Dedifferentiated amniotic fluid mesenchymal stem cell (primary cell): ENCODE results near the gene RAET1L.
"Not testable (repeated sequence)": the region's sequence is repeated elsewhere in the genome, so short reads cannot be mapped to it uniquely, and the experiment has no call there.

Source experiments
- DNase-seq: peaks from one replicate; pipeline ENCODE4 v3.0.0-alpha.2; 2016; ENCODE audit errors: extremely low spot score

Gene RAET1L

GRCh38 chr6:150025201-150025917 lies at the start of gene RAET1L:
Gene RAET1L, minus strand, starts transcription at chr6:150025532. Its CDS starts 61 bp downstream, at chr6:150025471.
- peak; percentile 66 for DNase-seq

DNA sequence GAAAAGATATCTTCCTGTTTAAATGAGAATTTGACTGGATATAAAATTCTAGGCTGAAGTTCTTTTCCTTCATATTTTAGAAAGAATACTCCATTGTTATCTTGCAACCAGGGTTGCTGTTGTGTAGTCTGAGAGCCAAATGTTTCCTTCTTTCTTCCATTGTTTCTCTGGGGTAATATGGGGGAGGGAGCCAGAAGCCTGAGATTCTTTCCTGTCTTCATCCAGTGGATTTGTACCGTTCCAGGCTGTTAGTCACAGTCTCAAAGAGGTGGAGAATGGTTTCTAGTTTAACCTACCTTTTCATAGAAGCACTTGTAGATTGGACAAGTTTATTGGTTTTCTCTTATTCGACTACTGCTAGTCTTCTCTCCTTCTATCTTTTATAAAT lies 49.7 kb upstream of the RAET1L start:
- no peak for DNase-seq

DNA sequence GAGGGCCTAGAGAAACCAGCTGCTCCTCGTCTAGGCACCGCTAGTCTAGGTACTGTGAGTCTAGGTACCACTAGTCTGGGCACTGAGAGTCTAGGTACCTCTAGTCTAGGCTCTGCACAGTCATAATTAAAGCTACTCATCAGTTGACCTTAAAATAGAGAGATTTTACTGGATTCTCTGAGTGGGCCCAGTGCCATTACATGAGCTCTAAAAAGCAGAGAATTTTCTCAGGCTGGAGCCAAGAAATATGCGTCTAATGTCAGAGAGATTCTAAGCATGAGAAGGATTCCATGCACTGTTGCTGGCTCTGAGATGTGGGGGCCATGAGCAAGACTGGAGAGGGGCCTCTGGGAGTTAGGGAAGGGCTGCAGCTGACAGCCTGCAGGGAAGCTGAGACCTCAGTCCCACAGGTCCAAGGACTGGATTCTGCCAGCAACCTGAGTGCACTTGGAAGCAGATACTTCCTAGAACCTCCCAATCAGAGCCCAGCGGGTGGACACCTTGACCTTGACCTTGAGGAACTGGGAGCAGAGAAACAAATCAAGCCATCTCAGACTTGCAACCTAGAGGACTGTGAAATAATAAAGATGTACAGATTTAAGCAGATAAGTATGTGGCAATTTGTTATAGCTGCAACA lies 49.2 kb upstream of the RAET1L start:
- DNase-seq, result not testable (repeated sequence)

DNA sequence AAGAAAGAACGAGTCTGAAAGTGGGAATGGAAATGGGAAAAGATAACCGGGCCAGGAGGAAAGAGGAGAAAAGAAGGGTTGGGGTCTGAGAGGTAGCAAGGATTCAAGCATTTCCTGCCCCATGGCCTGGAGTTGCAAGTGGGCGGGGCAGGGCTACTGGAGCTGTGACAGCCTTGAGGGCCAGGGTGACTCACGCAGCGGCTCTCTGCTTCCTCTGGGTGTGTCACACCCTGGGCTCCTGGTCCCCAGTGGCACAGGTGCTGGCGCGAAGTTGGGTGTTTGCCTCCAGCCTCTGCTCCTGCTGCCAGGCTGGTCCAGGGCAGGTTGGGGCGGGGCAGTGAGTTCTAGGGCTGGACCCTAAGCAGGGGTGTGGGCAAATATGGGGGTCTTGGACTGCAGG lies 46.9 kb upstream of the RAET1L start:
- no peak for DNase-seq

DNA sequence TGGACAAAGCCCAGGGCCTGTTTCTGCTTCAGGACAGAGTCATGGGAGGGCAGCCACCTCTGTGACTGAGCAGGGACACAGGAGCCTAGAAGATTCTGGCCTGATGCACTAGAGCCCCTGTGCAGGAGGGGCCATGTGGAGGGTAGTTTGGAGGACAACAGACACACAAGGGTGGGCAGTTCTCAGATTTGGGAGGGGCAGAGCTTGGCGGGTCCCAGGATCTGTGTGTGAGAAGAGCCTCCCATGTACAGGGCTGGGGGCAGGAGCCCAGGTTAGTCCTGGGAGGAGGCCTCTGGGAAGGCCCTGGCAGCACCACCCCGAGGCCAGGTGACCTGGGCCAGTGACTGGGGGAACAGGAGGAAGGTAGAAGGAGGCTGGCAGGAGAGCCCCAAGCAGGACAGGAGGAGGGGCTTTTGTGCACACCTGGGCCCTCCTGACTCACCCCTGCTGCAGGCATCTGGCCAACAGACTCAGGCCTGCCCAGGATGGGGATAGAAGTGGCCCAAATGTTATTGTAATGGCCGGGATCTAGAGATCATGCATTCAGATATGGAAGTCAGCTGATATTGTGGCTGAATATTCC lies 45.0 kb upstream of the RAET1L start:
- DNase-seq, result no peak

DNA sequence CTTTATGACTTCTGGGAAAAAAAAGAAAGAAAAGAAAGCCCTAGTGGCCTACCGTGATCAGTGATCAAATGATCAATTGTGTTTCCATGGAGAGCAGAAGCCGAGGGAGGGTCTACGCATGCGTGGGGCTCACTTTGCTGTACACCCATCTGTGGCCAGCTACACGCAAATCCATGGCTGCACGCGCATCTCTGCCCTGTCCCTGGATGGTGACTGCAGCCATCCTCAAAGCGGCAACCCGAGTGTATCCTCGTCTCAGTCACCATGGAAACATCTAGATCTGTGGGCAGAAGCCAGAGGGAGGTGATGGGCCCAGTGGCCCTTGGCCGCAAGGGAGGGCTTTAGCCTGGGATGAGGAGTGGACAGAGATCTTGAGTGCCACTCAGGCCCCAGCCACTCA lies 44.4 kb upstream of the RAET1L start:
- DNase-seq, result no peak

- DNase-seq, result peak; percentile 91
Measured at GRCh38 chr6:150068720-150069648, 43.7 kb upstream of the RAET1L start, which contains the start of gene ULBP3. Gene ULBP3, minus strand, starts transcription at chr6:150069121. Its CDS starts 55 bp downstream, at chr6:150069066.

DNA sequence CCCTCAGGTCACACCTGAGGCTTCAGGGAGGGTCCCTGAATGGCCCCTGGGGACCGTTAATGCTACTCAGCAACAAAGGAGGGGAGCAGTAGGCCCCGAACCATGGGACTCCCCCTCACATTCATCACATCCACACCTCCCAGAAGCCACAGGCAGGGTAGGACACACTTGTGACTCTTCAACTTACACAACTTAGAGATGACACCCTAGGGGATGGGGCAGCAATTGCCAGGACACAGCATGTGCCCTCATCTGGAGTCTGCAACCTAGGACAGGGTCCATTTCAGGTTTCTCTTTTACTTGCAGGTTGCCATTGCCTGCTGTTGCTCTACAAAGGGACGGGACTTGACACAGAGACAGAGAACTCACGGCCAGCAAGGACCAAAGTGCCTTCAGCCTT lies 42.8 kb upstream of the RAET1L start:
- DNase-seq, result no peak

- DNase-seq, result no peak
Measured at GRCh38 chr6:150065083-150065482, 39.8 kb upstream of the RAET1L start.

DNA sequence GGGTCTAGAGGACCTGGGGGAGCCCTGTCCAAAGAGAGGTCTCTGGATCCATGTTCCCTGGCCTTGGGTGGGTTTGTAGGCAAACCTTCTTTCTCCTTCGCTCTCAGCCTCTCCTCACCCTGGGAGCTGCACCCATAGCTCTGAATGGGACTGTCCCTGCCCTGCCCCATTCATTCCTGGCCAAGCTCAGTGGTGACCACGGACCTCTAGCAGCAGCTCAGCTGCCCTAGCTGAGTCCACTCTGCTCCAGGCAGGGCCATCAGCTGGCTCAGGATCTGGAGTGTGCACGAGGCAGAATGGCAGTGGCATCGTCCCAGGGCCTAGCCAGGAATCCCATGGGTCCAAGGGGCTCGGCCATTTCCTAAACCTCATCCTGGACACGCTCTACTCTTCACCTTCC lies 38.3 kb upstream of the RAET1L start:
- no peak for DNase-seq

DNA sequence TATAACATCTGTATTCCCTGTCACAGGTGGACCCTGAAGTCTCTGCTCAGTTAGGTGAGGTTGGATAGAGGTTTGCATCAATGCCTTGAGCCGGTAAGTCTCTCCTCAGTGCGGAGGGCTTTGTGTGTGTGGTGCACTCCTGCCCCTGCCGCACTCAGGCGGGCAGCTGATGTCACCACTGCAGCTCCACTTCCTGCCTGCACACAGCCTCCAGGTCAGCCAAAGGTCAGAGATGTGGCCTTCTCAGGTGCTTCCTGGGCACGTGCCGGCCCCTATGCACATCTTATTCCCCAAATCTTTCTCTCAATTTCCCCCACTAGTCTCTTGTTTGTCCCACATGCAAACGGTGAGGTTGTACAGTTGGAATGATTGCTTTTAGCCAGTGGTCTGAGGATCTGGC lies 34.6 kb upstream of the RAET1L start:
- not testable (repeated sequence) for DNase-seq

- DNase-seq, result no peak
Measured at GRCh38 chr6:150058986-150059385, 33.7 kb upstream of the RAET1L start.

GRCh38 chr6:150058231-150058792 lies 33.0 kb upstream of the RAET1L start:
- no peak for DNase-seq

DNA sequence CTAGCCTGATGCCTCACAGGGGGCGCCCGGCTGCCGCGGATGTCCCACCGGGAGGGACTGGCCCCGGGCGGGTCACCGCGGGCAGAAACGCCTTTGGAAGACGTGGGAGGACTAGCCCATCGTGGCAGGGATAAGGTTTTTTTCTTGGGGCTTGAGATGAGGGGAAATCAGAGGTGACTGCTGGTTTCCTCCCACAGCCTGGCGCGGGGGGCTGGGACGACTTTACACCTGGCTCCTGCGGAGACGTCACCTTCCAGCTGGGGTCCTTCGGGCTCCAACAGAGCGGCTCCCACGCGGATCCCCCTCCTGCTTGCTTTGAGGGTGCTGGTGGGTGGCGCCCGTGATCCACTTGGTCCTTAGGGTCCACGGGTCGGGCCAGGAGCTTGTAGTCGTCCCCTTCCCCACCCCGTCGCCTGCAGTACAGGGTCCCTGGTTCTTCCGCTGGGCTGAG lies 32.2 kb upstream of the RAET1L start:
- DNase-seq, result no peak

DNA sequence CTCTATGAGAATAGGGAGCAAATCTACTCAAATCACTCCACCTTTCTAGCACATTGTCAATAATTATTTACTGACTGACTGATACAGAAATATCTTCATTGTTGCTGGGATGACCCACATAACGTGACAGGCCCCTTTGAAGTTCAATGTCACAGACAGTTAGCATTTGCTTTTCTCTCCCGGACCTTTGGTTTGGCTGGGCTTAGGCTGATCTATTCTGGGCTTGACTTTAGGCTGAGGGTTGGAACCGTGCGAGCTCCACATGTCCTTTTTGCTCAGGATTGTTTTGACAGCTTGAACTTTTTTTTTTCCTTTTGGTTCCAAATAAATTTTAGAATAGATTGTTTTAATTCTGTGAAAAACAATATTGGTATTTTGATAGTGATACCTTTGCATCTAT lies 31.6 kb upstream of the RAET1L start:
- no peak for DNase-seq

DNA sequence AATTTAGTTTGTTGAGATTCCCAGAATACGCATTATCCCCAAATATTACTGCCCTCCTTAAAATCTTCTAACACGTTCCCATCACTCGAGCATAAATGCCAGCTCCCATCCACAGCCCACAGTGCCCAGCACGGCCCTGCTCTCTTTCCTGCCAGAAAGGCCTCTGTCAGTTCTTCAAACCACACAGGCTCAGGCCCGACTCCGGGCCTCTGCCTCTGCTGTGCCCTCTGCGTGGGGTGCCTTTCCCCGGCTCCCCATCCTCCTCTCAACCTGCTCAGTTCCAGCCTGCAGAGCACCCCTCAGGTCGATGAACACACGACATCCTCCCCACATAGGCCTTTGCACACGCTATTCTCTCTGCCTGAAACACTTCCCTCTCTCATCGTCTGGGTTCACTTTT lies 30.8 kb upstream of the RAET1L start:
- DNase-seq, result no peak

DNA sequence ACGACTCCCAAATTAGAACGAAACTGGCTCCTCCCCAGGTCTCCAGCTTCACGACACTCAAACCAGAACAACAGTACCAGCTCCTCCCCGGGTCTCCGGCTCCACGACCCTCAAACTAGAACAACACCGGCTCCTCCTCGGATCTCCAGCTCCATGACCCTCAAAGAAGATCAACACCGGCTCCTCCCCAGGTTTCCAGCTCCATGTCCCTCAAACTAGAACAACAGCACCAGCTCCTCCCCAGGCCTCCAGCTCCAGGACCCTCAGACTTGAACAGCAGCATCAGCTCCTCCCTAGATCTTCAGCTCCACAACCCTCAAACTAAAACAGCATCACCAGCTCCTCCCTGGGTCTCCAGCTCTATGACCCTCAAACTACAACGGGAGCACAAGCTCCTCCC lies 29.8 kb upstream of the RAET1L start:
- DNase-seq, result no peak

DNA sequence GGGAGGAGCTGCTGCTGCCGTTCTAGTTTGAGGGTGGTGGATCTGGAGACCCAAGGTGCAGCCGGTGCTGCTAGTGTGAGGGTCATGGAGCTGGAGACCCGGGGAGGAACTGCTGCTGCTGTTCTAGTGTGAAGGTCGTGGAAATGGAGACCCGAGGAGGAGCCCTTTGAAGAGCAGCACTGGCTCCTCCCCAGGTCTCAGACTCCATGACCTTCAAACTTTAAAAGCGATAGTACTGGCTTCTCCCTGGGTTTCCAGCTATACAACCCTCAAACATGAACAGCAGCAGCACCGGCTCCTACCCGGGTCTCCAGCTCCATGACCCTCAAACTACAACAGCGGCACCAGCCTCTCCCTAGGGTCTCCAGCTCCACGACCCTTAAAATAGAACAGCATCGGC lies 28.1 kb upstream of the RAET1L start:
- DNase-seq, result no peak

DNA sequence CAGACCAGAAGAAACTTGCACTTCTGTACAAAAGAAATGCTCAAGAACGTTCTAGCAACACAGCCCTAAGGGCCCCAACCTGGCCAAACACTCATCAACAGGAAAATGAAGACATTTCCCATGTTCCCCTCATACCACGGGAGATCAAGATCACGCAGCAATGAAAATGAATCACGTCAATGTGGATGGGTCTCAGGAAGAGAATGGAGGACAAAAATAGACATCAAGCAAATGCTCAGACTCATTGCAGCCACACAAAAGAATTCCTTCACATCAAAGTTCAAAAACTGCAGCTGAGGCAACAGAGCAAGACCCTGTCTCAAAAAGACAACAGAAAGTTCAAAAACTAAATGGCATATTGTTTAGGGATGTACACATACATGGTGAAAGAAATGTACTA lies 25.5 kb upstream of the RAET1L start:
- DNase-seq, result no peak

DNA sequence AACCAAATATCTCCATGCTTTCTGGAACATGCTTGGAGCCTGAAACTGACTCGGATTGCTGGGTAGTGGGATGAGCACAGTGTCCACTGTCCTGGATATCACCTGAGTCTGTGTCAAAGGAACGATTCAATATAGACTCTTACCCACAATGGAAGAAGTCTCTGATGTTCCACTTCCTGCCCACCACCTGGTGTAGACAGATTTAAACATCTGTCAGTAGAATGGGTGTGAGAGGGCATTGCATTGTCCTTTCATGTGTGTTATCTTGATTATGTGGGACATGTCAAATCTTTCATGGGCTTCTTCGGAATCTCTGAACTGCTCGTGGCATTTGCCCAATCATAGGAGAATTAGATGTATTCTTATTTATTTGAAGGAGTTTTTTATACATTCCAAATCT lies 22.8 kb upstream of the RAET1L start:
- DNase-seq, result no peak

- DNase-seq, result no peak
Measured at GRCh38 chr6:150046943-150047342, 21.6 kb upstream of the RAET1L start.
